Measurements from ENCODE around the gene GRID1.

Gene GRID1

DNA sequence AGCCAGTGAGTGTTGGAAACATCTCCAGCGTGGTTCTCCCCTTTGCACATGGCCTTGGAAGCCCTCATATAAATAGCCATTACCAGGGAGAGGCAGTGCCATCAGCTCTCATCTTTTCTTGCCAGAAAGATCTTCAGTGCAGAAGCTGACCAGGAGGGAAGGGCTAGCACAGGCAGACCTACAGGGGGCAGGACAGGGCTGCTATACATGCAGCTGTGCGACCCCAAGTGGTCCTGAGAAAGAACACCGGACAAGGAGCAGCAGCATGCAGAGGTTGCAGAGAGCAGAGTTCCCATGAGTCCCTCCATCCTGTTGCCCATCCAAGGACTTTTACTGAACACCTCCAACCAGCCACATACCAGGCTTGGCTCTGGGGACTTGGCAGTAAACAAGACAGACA is 17.1 kb downstream of the GRID1 start:
- H3K9me2 ChIP-seq (ENCODE audit: low read depth, low read length) = no peaks in the 10 kb centered on the region
- H3K79me2 ChIP-seq (ENCODE audit: insufficient read depth, low read length) = no peaks in the 10 kb centered on the region
- no peaks in the 10 kb centered on the region for H3K36me3 ChIP-seq (ENCODE audit: insufficient read depth, low read length)
- H3K9me3 ChIP-seq (ENCODE audit: low read length) = no peaks in the 10 kb centered on the region
- 0 out of 2 replicates have a peak, but pooled peaks cover 9% of the 10 kb centered on the region for H3K27me3 ChIP-seq (ENCODE audit: insufficient read depth, low read length)
- no peaks in the 10 kb centered on the region for H3F3A ChIP-seq (ENCODE audit: insufficient read depth, low read length)
- no peaks in the 10 kb centered on the region for H4K20me1 ChIP-seq (ENCODE audit: insufficient read depth, low read length)
- H2AFZ ChIP-seq (ENCODE audit: low read length) = no peak overlapping the region
- H3K4me1 ChIP-seq (ENCODE audit: insufficient read depth, low read length, severe bottlenecking) = no peaks in the 10 kb centered on the region
- TF ChIP-seq, protein P1, sequence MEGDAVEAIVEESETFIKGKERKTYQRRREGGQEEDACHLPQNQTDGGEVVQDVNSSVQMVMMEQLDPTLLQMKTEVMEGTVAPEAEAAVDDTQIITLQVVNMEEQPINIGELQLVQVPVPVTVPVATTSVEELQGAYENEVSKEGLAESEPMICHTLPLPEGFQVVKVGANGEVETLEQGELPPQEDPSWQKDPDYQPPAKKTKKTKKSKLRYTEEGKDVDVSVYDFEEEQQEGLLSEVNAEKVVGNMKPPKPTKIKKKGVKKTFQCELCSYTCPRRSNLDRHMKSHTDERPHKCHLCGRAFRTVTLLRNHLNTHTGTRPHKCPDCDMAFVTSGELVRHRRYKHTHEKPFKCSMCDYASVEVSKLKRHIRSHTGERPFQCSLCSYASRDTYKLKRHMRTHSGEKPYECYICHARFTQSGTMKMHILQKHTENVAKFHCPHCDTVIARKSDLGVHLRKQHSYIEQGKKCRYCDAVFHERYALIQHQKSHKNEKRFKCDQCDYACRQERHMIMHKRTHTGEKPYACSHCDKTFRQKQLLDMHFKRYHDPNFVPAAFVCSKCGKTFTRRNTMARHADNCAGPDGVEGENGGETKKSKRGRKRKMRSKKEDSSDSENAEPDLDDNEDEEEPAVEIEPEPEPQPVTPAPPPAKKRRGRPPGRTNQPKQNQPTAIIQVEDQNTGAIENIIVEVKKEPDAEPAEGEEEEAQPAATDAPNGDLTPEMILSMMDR (IDR thresholded peaks at IDR 0.05; ENCODE audit: low read length) = peak; percentile 81
- no peak for TF ChIP-seq EZH2 (IDR thresholded peaks at IDR 0.05; ENCODE audit: borderline replicate concordance, low read length)
- no peak overlapping the region for H3K4me3 ChIP-seq (ENCODE audit: low read depth, low read length, poor library complexity, severe bottlenecking)
- H3K9ac ChIP-seq (ENCODE audit: low read length) = no peak overlapping the region
- H3K27ac ChIP-seq (ENCODE audit: low read depth, low read length, poor library complexity, severe bottlenecking) = no peak overlapping the region
- H3K4me2 ChIP-seq (ENCODE audit: low read length) = no peak overlapping the region

DNA sequence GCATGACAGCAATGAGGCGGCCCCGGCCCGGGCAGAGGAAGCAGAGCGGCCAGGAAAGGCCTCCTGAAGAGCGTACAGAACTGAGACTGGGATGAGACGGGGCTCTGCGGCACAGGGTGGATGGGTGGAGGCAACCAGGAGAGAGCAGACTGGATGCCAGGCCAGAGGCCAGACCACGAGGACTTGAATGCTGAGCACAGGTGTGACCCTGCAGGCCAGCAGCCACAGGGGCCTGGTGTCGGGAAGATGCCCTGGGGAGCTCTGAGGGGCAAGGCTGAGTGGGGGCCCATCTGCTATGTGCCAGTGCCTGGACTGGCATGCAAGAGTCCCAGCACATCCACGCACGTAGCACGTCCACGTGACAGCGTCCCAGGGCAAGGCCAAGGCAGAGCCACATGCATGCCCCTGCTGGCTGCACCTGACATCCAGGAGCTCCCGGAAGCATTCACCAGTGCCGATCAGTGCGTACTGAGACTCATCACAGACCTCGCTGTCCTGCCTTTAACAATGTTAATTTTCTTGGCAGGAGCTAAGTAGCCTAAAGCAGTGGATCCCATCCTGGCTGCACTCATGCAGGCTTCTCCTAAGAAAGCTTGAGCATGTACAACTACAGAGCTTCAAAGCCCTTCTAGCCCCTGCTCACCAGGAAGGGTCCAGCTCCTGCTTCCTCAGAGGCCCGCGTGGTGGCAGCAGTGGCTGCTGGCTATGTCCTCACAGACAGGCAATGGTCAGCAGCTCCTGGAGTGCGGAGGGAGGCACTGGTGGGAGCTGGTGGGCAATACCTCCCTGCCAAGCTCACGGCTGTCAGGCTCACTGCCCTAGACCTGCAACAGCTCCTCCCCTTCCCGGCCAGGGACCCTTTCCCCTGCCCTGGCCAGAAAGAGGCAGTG is 18.0 kb downstream of the GRID1 start:
- Histone ChIP-seq H4K20me1 (ENCODE audit: insufficient read depth, low read length) (no peaks in the 10 kb centered on the region), H3F3A (ENCODE audit: insufficient read depth, low read length) (no peaks in the 10 kb centered on the region), H3K9me3 (ENCODE audit: low read length) (no peaks in the 10 kb centered on the region), H3K4me2 (ENCODE audit: low read length) (no peak overlapping the region), H3K36me3 (ENCODE audit: insufficient read depth, low read length) (no peaks in the 10 kb centered on the region), H2AFZ (ENCODE audit: low read length) (no peak overlapping the region), H3K9ac (ENCODE audit: low read length) (no peak overlapping the region), H3K27me3 (ENCODE audit: insufficient read depth, low read length) (0 out of 2 replicates have a peak, but pooled peaks cover 9% of the 10 kb centered on the region), H3K9me2 (ENCODE audit: low read depth, low read length) (no peaks in the 10 kb centered on the region), H3K79me2 (ENCODE audit: insufficient read depth, low read length) (no peaks in the 10 kb centered on the region), H3K4me1 (ENCODE audit: insufficient read depth, low read length, severe bottlenecking) (no peaks in the 10 kb centered on the region), H3K27ac (ENCODE audit: low read depth, low read length, poor library complexity, severe bottlenecking) (no peak overlapping the region), H3K4me3 (ENCODE audit: low read depth, low read length, poor library complexity, severe bottlenecking) (no peak overlapping the region)
- TF ChIP-seq, protein P1 (IDR thresholded peaks at IDR 0.05; ENCODE audit: low read length) = no peak
- no peak for TF ChIP-seq EZH2 (IDR thresholded peaks at IDR 0.05; ENCODE audit: borderline replicate concordance, low read length)

DNA sequence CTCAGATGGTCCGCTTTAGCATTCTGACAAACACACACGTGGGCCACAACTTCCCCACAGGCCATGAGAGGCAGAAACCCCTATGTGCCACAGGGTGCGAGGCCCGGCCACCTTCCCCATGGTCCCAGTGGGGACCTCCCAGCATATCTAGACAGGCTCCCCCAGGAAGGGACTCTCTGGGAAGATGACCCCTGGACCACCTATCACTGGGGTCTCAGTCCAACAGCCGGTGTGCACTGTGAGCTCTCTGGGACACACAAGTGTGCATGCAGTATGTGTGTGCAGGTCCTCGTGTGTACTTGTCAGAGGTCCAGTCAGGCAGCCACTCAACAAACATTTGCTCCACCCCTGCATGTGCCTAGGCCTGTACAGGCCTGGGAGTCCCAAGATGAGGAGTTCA is 18.7 kb downstream of the GRID1 start:
- Histone ChIP-seq H3K79me2 (ENCODE audit: insufficient read depth, low read length) (no peaks in the 10 kb centered on the region), H3K4me2 (ENCODE audit: low read length) (no peak overlapping the region), H3K4me1 (ENCODE audit: insufficient read depth, low read length, severe bottlenecking) (no peaks in the 10 kb centered on the region), H4K20me1 (ENCODE audit: insufficient read depth, low read length) (no peaks in the 10 kb centered on the region), H3K27me3 (ENCODE audit: insufficient read depth, low read length) (0 out of 2 replicates have a peak, but pooled peaks cover 9% of the 10 kb centered on the region), H3K9me3 (ENCODE audit: low read length) (no peaks in the 10 kb centered on the region), H3K27ac (ENCODE audit: low read depth, low read length, poor library complexity, severe bottlenecking) (no peak overlapping the region), H3K9me2 (ENCODE audit: low read depth, low read length) (no peaks in the 10 kb centered on the region), H3K9ac (ENCODE audit: low read length) (no peak overlapping the region), H3K36me3 (ENCODE audit: insufficient read depth, low read length) (no peaks in the 10 kb centered on the region), H2AFZ (ENCODE audit: low read length) (no peak overlapping the region), H3F3A (ENCODE audit: insufficient read depth, low read length) (no peaks in the 10 kb centered on the region), H3K4me3 (ENCODE audit: low read depth, low read length, poor library complexity, severe bottlenecking) (no peak overlapping the region)
- TF ChIP-seq, protein P1 (IDR thresholded peaks at IDR 0.05; ENCODE audit: low read length) = no peak
- no peak for TF ChIP-seq EZH2 (IDR thresholded peaks at IDR 0.05; ENCODE audit: borderline replicate concordance, low read length)
